ENCODE measurements around the gene ITGB5.

Gene ITGB5

GRCh38 chr3:124773351-124774326 lies 113.5 kb downstream of the ITGB5 start:
- DNase-seq, result no peak

GRCh38 chr3:124772081-124772831 lies 114.9 kb downstream of the ITGB5 start:
- peak in 45 of 56 donors; percentile 20 to 83 (median 56) for DNase-seq

- DNase-seq, result no peak
Measured at GRCh38 chr3:124771083-124771445, 116.1 kb downstream of the ITGB5 start.

GRCh38 chr3:124770336-124771082 lies 116.7 kb downstream of the ITGB5 start:
- peak in 32 of 56 donors; percentile 12 to 71 (median 41) for DNase-seq

GRCh38 chr3:124769462-124769861 lies 117.7 kb downstream of the ITGB5 start:
- no peak for DNase-seq

GRCh38 chr3:124768812-124769211 lies 118.4 kb downstream of the ITGB5 start:
- peak in 1 of 56 donors; percentile 3 for DNase-seq

GRCh38 chr3:124767691-124768090 lies 119.5 kb downstream of the ITGB5 start:
- DNase-seq, result no peak

- DNase-seq, result no peak
Measured at GRCh38 chr3:124767264-124767663, 119.9 kb downstream of the ITGB5 start.

- DNase-seq, result no peak
Measured at GRCh38 chr3:124766113-124767095, 120.8 kb downstream of the ITGB5 start.

GRCh38 chr3:124765197-124765840 lies 121.8 kb downstream of the ITGB5 start:
- no peak for DNase-seq

- peak in 14 of 56 donors; percentile 20 to 77 (median 26) for DNase-seq
Measured at GRCh38 chr3:124764746-124765145, 122.4 kb downstream of the ITGB5 start.

- DNase-seq, result no peak
Measured at GRCh38 chr3:124763644-124764358, 123.4 kb downstream of the ITGB5 start.

- DNase-seq, result no peak
Measured at GRCh38 chr3:124763206-124763605, 124.0 kb downstream of the ITGB5 start.

- DNase-seq, result no peak
Measured at GRCh38 chr3:124762661-124763011, 124.5 kb downstream of the ITGB5 start.

GRCh38 chr3:124761935-124762660 lies 125.1 kb downstream of the ITGB5 start:
- DNase-seq, result peak in 1 of 56 donors; percentile 4

GRCh38 chr3:124761250-124761796 lies 125.8 kb downstream of the ITGB5 start:
- peak in 54 of 56 donors; percentile 24 to 91 (median 62) for DNase-seq

- DNase-seq, result no peak
Measured at GRCh38 chr3:124760601-124761000, 126.6 kb downstream of the ITGB5 start.

Data from amygdala (tissue), 56 donors.